H1 (cell line): ENCODE measurements around the gene SRMS. TPM values are rescaled to one million over a fixed set of nuclear protein-coding genes. Genes with fewer than 3 reads are reported as not detected.
A peak's percentile ranks its signal among the peaks of the same experiment; 100 is the strongest.

ENCODE experiments used
- CHD7 ChIP-seq: fragments of 300-600 bp; sonication (generic); IDR thresholded peaks from 2 replicates; pipeline ENCODE4 v1.7.1; 2012; ENCODE audit warnings: low read length, moderate library complexity, mild to moderate bottlenecking, inconsistent platforms; ENCODE audit not compliant: insufficient replicate concordance
- SIN3A ChIP-seq, 2 experiments: IDR thresholded peaks in 1 of 2; conservative IDR thresholded peaks in 1 of 2; 2 replicates each; pipeline ENCODE4 v1.6.1; 2011 to 2012; ENCODE audit warnings: low read length in 2 of 2, improper control_type of control experiment in 1 of 2, low read depth in 1 of 2, mild to moderate bottlenecking in 1 of 2
- polyA plus RNA-seq, 7 experiments: library from polyadenylated mRNA; depleted of rRNA in 3 of 7; stranded (reverse) in 5 of 7; unstranded in 2 of 7; fragments of >200 nt in 5 of 7; fragments of 200-250 nt in 2 of 7; gene quantifications; 1 replicate in 5 of 7; 2 replicates in 1 of 7; 4 replicates in 1 of 7; pipeline versions ENCODE4 v1.2.1 to v1.2.3, GENCODE V29; 2011 to 2013; ENCODE audit warnings: missing spikeins in 2 of 7, mixed read lengths in 2 of 7
- total RNA-seq: library from RNA; stranded (reverse); fragmentation: NEBNext Ultra II Directional; extraction: Animal tissue kit (Norgen Biotek cat#: 25700); gene quantifications from 2 replicates; pipeline ENCODE4 v1.2.1, GENCODE V29; 2021

SRMS gene
- total and polyA plus RNA-seq, 2 of the 8 experiments (the other 6 are each of a cell fraction or from before 2014, with no cell fraction given), result 0.39 to 0.76 TPM

DNA sequence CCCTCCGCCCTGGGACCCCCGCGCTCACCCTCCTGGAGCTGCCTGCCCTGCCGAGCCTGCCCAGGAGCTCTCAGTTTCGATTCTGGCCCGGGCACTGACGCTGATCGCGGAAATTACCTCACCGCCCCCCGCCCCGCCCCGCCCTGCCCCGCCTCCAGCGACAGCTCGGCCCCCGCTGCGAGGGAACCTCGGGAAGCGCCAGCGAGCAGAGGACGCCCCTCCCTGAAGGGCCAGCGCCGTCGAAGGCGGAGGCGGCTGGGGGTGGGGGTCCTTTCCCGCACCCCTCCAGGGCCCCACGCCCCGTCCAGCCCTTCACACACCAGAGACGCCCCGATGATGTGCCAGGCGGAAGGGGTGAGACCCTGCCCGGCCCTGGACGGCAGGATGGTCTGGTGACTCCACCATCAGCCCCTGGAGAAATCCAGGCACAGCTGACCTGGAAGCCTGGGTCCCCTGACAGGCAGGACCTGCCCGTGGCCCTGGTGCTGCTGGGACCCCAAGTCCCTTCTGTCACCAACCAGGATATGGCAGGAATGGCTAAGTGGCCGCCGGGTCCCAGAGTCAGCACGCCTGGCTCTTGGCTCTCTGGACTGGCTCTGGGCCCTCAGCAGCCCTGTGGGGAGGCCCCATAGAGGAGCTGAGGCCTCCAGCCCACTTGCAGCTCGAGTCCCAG, 26.7 kb upstream of the SRMS start, which contains the start of gene HELZ2 (continued):
- TF ChIP-seq SIN3A (conservative IDR thresholded peaks at IDR 0.05 in 1 of 2, IDR thresholded peaks at IDR 0.05 in 1 of 2; ENCODE audit: low read depth in 1 of 2, low read length in 2 of 2) (0 out of 4 replicates have a peak, but pooled peaks of 1 of the 2 experiments have one; percentile 23), CHD7 (no peak)
